HepG2 (cell line): ENCODE measurements around the gene PSKH1. TPM values are rescaled to one million over a fixed set of nuclear protein-coding genes. Genes with fewer than 3 reads are reported as not detected.

ENCODE experiments used
- ARNTL ChIP-seq: sonication (generic); formaldehyde crosslinking; IDR thresholded peaks from 2 replicates; pipeline ENCODE4 v1.4.0; 2020; ENCODE audit warnings: mild to moderate bottlenecking, missing genetic modification reagents
- DR1 ChIP-seq: sonication (generic); formaldehyde crosslinking; IDR thresholded peaks from 2 replicates; pipeline ENCODE4 v1.8.0; 2021; ENCODE audit warnings: mild to moderate bottlenecking, missing genetic modification reagents, inconsistent platforms
- MIXL1 ChIP-seq: IDR thresholded peaks from 2 replicates; pipeline ENCODE4 v1.6.1; 2016
- SP5 ChIP-seq: IDR thresholded peaks from 2 replicates; pipeline ENCODE4 v1.6.1; 2016; ENCODE audit warnings: low read depth, borderline replicate concordance
- polyA plus RNA-seq, 8 experiments: library from polyadenylated mRNA; depleted of rRNA in 3 of 8; stranded (reverse) in 7 of 8; unstranded in 1 of 8; fragments of >200 nt; fragmentation: Illumina TruSeq in 4 of 8; extraction: Trizol in 4 of 8; gene quantifications; 2 replicates each; pipeline versions ENCODE4 v1.2.1 to v1.2.3, GENCODE V29; 2011 to 2016; ENCODE audit warnings: low read depth in 4 of 8, missing spikeins in 1 of 8, mixed read lengths in 1 of 8; ENCODE audit not compliant: insufficient read depth in 1 of 8
- total RNA-seq, 5 experiments: library from RNA; depleted of rRNA; stranded (reverse); fragments of >200 nt; fragmentation: Illumina TruSeq; extraction: Trizol; gene quantifications; 2 replicates each; pipeline ENCODE4 v1.2.3, GENCODE V29; 2016; ENCODE audit warnings: low read depth in 1 of 5
- TF ChIP-seq, protein P1 (sequence below): sonication (generic); formaldehyde crosslinking; IDR thresholded peaks from 2 replicates; pipeline ENCODE4 v1.4.0; 2020; ENCODE audit warnings: missing genetic modification reagents, mild to moderate bottlenecking, borderline replicate concordance
- TF ChIP-seq, protein P2 (sequence below): sonication (generic); formaldehyde crosslinking; IDR thresholded peaks from 2 replicates; pipeline ENCODE4 v1.9.0; 2021; ENCODE audit warnings: mild to moderate bottlenecking, missing genetic modification reagents
- TF ChIP-seq, protein P3 (sequence below): IDR thresholded peaks from 2 replicates; pipeline ENCODE4 v1.6.1; 2016; ENCODE audit warnings: control low read depth
- TF ChIP-seq, protein P4 (sequence below): sonication (generic); formaldehyde crosslinking; IDR thresholded peaks from 2 replicates; pipeline ENCODE4 v1.8.0; 2022; ENCODE audit warnings: missing genetic modification reagents, mild to moderate bottlenecking, moderate library complexity, borderline replicate concordance
- TF ChIP-seq, protein P5 (sequence below): IDR thresholded peaks from 2 replicates; pipeline ENCODE4 v1.6.1; 2012; ENCODE audit warnings: low read length, improper control_type of control experiment

Gene PSKH1
- total and polyA plus RNA-seq, 2 of the 13 experiments (the other 11 are each of a cell fraction or from before 2014, with no cell fraction given) = 8.4 to 19.1 TPM

DNA sequence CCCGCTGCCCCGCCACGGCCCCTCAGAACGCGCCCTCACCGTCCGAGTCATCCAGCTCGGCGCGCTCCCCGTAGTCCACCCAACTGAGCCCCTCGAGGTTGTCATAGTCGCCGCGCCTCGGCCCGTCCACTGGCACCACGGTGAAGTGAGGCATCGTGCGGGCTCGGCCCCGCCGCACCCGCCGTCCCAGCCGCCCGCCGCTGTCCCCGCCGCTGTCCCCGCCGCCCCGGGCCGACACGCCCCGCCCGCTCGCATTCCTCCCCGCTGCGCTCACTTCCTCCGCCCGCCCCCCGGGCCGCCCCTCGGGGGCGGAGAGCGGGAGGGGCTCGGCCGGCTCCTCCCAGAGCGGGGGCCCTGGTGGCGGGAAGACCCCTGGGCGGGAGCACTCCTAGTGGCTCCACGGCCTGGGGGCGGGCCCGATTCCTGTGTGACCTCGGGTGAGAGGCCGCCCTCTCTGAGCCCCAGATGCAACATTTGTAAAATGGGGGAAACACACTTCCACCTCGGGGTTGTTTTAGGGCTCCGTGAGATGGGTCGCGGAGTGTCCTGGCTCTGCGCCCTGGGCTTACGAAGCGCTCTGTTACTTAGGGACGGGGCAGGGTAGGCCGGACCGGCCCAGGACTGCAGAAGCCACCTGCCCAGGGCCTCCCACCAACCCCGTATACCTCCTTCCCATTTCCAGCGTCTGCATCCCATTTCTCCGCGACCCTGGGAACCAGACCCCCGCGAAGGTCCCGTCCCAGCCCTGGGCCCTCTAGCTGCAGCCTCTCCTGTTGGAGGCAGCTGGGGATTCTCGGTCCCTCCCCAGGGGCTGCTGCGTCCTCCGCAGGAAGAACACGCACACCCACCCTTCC lies 75.6 kb downstream of the PSKH1 start, which contains the start of gene SLC12A4 (continued):
- TF ChIP-seq, protein P1, sequence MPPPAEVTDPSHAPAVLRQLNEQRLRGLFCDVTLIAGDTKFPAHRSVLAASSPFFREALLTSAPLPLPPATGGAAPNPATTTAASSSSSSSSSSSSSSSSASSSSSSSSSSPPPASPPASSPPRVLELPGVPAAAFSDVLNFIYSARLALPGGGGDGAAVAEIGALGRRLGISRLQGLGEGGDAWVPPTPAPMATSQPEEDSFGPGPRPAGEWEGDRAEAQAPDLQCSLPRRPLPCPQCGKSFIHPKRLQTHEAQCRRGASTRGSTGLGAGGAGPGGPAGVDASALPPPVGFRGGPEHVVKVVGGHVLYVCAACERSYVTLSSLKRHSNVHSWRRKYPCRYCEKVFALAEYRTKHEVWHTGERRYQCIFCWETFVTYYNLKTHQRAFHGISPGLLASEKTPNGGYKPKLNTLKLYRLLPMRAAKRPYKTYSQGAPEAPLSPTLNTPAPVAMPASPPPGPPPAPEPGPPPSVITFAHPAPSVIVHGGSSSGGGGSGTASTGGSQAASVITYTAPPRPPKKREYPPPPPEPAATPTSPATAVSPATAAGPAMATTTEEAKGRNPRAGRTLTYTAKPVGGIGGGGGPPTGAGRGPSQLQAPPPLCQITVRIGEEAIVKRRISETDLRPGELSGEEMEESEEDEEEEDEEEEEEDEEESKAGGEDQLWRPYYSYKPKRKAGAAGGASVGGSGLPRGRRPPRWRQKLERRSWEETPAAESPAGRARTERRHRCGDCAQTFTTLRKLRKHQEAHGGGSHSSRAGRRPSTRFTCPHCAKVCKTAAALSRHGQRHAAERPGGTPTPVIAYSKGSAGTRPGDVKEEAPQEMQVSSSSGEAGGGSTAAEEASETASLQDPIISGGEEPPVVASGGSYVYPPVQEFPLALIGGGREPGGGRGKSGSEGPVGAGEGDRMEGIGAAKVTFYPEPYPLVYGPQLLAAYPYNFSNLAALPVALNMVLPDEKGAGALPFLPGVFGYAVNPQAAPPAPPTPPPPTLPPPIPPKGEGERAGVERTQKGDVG (CRISPR knock-in tag) = 0 out of 2 replicates have a peak, but pooled peaks have one; percentile 29
- TF ChIP-seq, protein P2, sequence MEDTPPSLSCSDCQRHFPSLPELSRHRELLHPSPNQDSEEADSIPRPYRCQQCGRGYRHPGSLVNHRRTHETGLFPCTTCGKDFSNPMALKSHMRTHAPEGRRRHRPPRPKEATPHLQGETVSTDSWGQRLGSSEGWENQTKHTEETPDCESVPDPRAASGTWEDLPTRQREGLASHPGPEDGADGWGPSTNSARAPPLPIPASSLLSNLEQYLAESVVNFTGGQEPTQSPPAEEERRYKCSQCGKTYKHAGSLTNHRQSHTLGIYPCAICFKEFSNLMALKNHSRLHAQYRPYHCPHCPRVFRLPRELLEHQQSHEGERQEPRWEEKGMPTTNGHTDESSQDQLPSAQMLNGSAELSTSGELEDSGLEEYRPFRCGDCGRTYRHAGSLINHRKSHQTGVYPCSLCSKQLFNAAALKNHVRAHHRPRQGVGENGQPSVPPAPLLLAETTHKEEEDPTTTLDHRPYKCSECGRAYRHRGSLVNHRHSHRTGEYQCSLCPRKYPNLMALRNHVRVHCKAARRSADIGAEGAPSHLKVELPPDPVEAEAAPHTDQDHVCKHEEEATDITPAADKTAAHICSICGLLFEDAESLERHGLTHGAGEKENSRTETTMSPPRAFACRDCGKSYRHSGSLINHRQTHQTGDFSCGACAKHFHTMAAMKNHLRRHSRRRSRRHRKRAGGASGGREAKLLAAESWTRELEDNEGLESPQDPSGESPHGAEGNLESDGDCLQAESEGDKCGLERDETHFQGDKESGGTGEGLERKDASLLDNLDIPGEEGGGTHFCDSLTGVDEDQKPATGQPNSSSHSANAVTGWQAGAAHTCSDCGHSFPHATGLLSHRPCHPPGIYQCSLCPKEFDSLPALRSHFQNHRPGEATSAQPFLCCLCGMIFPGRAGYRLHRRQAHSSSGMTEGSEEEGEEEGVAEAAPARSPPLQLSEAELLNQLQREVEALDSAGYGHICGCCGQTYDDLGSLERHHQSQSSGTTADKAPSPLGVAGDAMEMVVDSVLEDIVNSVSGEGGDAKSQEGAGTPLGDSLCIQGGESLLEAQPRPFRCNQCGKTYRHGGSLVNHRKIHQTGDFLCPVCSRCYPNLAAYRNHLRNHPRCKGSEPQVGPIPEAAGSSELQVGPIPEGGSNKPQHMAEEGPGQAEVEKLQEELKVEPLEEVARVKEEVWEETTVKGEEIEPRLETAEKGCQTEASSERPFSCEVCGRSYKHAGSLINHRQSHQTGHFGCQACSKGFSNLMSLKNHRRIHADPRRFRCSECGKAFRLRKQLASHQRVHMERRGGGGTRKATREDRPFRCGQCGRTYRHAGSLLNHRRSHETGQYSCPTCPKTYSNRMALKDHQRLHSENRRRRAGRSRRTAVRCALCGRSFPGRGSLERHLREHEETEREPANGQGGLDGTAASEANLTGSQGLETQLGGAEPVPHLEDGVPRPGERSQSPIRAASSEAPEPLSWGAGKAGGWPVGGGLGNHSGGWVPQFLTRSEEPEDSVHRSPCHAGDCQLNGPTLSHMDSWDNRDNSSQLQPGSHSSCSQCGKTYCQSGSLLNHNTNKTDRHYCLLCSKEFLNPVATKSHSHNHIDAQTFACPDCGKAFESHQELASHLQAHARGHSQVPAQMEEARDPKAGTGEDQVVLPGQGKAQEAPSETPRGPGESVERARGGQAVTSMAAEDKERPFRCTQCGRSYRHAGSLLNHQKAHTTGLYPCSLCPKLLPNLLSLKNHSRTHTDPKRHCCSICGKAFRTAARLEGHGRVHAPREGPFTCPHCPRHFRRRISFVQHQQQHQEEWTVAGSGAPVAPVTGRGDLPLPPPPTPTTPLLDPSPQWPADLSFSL (CRISPR knock-in tag) = 0 out of 2 replicates have a peak, but pooled peaks have one; percentile 3
- TF ChIP-seq MIXL1 (CRISPR knock-in tag) (no peak; the same call in 1 of the 2 replicates), SP5 (CRISPR knock-in tag) (peak; percentile 95), DR1 (CRISPR knock-in tag) (peak; percentile 66), ARNTL (CRISPR knock-in tag) (peak; percentile 44; the same call in 1 of the 2 replicates)
- TF ChIP-seq, protein P3, sequence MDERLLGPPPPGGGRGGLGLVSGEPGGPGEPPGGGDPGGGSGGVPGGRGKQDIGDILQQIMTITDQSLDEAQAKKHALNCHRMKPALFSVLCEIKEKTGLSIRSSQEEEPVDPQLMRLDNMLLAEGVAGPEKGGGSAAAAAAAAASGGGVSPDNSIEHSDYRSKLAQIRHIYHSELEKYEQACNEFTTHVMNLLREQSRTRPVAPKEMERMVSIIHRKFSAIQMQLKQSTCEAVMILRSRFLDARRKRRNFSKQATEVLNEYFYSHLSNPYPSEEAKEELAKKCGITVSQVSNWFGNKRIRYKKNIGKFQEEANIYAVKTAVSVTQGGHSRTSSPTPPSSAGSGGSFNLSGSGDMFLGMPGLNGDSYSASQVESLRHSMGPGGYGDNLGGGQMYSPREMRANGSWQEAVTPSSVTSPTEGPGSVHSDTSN = no peak
- TF ChIP-seq, protein P4, sequence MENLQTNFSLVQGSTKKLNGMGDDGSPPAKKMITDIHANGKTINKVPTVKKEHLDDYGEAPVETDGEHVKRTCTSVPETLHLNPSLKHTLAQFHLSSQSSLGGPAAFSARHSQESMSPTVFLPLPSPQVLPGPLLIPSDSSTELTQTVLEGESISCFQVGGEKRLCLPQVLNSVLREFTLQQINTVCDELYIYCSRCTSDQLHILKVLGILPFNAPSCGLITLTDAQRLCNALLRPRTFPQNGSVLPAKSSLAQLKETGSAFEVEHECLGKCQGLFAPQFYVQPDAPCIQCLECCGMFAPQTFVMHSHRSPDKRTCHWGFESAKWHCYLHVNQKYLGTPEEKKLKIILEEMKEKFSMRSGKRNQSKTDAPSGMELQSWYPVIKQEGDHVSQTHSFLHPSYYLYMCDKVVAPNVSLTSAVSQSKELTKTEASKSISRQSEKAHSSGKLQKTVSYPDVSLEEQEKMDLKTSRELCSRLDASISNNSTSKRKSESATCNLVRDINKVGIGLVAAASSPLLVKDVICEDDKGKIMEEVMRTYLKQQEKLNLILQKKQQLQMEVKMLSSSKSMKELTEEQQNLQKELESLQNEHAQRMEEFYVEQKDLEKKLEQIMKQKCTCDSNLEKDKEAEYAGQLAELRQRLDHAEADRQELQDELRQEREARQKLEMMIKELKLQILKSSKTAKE = no peak; the same call in 1 of the 2 replicates
- TF ChIP-seq, protein P5, sequence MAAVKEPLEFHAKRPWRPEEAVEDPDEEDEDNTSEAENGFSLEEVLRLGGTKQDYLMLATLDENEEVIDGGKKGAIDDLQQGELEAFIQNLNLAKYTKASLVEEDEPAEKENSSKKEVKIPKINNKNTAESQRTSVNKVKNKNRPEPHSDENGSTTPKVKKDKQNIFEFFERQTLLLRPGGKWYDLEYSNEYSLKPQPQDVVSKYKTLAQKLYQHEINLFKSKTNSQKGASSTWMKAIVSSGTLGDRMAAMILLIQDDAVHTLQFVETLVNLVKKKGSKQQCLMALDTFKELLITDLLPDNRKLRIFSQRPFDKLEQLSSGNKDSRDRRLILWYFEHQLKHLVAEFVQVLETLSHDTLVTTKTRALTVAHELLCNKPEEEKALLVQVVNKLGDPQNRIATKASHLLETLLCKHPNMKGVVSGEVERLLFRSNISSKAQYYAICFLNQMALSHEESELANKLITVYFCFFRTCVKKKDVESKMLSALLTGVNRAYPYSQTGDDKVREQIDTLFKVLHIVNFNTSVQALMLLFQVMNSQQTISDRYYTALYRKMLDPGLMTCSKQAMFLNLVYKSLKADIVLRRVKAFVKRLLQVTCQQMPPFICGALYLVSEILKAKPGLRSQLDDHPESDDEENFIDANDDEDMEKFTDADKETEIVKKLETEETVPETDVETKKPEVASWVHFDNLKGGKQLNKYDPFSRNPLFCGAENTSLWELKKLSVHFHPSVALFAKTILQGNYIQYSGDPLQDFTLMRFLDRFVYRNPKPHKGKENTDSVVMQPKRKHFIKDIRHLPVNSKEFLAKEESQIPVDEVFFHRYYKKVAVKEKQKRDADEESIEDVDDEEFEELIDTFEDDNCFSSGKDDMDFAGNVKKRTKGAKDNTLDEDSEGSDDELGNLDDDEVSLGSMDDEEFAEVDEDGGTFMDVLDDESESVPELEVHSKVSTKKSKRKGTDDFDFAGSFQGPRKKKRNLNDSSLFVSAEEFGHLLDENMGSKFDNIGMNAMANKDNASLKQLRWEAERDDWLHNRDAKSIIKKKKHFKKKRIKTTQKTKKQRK = no peak
